GM18505 (cell line): ENCODE results near the gene DCUN1D1.

Source experiments
- ATAC-seq: cut with Tn5 transposase; IDR thresholded peaks from one replicate; pipeline ENCODE4 v1.9.1; 2021; ENCODE audit not compliant: unreplicated experiment
- POLR2A ChIP-seq: IDR thresholded peaks from 4 replicates; pipeline ENCODE4 v1.6.1; 2011; ENCODE audit warnings: borderline replicate concordance; ENCODE audit not compliant: insufficient read depth, insufficient read length; ENCODE audit errors: extremely low read depth

DCUN1D1 gene

GRCh38 chr3:182967218-182968204 is 12.8 kb downstream of the DCUN1D1 start:
- peak; percentile 53 for ATAC-seq
- TF ChIP-seq POLR2A = no peak

DNA sequence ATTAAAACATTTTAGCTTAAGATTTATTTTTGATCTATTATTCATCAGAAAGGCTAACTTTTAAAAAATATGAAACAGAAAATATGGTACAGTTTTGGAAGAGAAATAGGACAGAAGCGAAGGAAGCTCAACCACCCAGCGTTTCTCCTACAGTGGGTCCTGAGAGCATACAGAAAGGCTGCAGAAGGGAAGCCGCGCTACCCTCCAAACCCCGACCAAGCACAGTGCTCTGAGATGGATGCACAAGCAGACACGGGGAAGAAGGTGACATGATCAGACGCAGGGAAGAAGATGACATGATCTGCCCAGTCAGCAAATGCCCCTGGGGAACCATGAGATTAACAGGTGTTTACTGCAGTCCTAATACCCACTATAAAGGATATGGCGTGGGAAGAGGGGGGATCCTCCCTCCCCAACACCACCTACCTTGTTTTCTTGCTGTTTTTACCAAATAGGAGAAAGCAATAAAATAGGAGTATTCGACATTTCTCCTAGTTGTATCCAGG is 14.4 kb downstream of the DCUN1D1 start:
- no peak for ATAC-seq
- no peak for TF ChIP-seq POLR2A

- TF ChIP-seq POLR2A = no peak
- no peak for ATAC-seq
These were observed 16.2 kb downstream of the DCUN1D1 start for GRCh38 chr3:182964179-182964578.

DNA sequence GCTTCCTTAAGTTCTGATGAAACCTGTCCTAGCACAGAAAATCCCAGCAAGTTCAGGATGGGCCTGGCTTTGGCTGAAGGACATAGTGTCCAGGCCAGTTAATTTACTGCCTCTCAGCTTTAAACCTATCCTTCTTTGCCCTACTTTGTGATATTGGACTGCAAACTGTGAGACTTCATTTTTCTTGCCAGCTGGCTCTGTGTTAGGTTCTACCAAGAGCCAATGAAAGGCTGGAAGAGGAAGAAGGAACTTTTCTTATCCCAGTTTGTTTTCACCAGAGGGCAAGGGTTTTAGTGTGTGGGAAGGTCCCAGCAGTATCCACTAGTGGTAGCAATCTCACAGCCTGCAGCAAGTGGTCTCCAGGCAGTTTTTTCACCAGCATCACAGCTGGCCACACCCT is 18.2 kb downstream of the DCUN1D1 start:
- no peak for ATAC-seq
- no peak for TF ChIP-seq POLR2A

GRCh38 chr3:182959474-182960350 is 20.6 kb downstream of the DCUN1D1 start:
- TF ChIP-seq POLR2A = no peak
- no peak for ATAC-seq

DNA sequence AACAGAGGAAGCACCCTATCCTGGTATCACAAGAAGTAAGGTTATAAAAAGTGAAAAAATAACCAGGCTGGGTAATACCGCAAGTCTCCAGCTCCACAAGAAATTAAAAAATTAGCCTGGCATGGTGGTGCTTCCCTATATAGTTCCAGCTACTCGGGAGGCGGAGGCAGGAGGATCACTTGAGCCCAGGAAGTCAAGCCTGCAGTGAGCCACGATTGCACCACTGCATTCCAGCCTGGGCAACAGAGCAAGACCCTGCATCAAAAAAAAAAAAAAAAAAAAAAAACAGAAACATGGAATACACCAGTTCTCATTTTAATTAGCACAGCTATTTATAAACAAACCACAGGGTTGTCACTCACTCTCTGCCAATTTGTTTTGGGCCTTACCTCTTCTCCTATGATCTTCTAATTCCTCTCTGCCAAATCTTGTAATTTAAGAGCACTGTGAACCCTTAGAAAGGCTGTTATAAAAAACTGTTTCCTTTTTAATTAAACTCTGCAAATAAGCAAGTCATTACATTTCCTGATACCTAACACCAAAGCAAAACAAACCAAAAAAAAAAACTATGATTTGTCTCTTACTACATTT is 22.6 kb downstream of the DCUN1D1 start:
- no peak for ATAC-seq

DNA sequence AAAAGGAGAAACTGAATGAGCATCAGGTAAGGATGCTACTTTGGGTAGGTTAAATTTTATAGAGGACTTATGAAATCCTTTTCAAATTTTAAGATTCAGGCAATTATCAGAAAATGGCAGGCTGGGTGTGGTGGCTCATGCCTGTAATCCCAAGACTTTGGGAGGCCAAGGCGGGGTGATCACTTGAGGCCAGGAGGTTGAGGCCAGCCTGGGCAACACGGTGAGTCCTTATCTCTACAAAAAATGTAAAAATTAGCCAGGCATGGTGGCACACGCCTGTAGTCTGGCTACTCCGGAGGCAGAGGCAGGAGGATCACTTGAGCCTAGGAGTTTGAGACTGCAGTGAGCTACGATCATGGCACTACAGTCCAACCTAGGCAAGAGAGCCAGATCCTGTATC is 23.1 kb downstream of the DCUN1D1 start:
- no peak for TF ChIP-seq POLR2A
- ATAC-seq = no peak

More for the DNA sequence above, 22.6 kb downstream of the DCUN1D1 start:
- no peak for TF ChIP-seq POLR2A

DNA sequence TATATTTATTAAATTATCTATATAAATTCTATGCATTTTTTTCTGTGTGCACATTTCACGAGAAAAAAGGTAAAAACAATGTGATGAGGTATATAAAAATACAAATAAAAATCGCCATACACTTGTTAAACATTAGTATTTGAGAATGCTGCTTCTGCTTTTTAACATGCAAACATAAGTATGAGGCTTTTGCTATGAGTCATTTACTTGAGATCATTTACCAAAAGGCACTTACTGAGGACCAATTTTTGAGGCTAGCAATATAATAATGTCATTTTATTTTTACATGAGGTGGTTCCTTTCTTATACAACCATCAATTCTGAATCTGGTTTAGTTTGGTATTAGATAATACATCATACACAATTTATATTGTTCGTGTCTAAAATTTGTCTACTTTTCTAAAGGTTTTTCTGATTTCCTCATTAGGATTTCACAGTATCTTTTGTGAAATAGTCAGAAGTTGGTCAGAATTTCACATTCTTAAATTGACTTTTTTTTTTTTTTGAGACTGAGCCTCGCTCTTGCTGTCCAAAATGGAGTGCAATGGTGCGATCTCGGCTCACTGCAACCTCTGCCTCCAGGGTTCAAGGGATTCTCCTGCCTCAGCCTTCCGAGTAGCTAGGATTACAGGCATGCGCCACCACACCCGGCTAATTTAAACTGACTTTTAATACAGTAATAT is 25.6 kb downstream of the DCUN1D1 start:
- no peak for TF ChIP-seq POLR2A
- no peak for ATAC-seq

DNA sequence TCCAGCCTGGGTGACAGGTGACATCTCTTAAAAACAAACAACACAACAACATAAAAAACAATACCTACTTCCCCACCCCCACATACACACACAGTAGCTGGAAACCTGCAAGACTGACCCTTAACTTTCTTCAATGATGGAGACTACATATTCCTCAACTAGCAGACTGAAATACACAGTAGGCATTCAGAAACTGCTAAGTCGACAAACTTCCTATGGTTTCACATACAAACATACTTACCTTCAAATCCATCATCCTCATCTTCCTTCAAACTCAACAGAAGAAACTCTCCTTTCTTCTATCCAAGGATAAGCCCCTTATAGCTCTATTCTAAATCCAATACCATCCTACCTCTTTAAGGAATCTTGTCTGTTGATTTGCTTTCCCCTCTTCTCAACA is 30.6 kb downstream of the DCUN1D1 start:
- no peak for ATAC-seq
- no peak for TF ChIP-seq POLR2A

GRCh38 chr3:182948305-182948704 is 32.0 kb downstream of the DCUN1D1 start:
- TF ChIP-seq POLR2A = no peak
- no peak for ATAC-seq

GRCh38 chr3:182947888-182948287 is 32.5 kb downstream of the DCUN1D1 start:
- no peak for ATAC-seq
- no peak for TF ChIP-seq POLR2A

- no peak for ATAC-seq
- no peak for TF ChIP-seq POLR2A
These were observed 38.6 kb downstream of the DCUN1D1 start for GRCh38 chr3:182941719-182942118.
